ENCODE data around the gene EMC1.

DNA sequence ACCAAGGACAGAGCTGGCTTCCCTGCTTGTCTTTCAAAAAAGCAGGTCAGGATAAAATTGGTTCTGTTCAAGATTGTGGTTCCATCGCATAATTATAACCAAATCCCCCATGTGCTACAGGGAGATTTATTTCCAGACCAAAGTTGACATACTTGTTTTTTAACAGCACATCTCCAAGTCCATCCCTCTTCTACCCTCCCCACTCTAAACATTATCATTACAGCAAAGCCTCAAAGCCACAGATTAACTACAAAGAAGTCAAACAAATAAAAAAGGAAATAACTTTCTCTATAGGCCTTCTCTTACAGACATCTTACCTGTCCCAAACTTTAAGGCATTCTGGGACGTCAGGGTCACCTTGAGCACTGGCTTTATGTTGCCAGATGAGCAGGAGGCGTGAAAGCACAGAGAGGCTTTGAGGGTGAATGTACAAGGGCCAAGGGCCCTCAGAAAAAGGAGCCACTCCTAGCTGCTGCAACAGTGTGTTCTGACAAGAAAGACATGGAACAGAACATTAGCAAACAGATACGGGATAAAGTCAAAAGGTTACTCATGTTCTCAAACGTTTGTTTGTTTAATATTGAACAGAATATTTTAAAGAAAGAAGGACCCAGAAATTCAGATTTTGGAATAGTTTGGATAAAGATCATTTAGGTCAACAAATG, 72.5 kb downstream of the EMC1 start:
- TF ChIP-seq POLR2AphosphoS5 (IDR thresholded peaks at IDR 0.05; ENCODE audit: borderline replicate concordance, low read depth, low read length) (no peak), EZH2 (IDR thresholded peaks at IDR 0.05) (no peak)
